CD4-positive, alpha-beta T cell treated with Interleukin-15 for 1 hour (primary cell): Measurements from ENCODE around the gene GLIPR1L2.
"Not testable (repeated sequence)": the region's sequence is repeated elsewhere in the genome, so short reads cannot be mapped to it uniquely, and the experiment has no call there.

Experiments
- DNase-seq: peaks from one replicate; pipeline ENCODE4 v3.0.0-alpha.2; 2020

GLIPR1L2 gene

DNA sequence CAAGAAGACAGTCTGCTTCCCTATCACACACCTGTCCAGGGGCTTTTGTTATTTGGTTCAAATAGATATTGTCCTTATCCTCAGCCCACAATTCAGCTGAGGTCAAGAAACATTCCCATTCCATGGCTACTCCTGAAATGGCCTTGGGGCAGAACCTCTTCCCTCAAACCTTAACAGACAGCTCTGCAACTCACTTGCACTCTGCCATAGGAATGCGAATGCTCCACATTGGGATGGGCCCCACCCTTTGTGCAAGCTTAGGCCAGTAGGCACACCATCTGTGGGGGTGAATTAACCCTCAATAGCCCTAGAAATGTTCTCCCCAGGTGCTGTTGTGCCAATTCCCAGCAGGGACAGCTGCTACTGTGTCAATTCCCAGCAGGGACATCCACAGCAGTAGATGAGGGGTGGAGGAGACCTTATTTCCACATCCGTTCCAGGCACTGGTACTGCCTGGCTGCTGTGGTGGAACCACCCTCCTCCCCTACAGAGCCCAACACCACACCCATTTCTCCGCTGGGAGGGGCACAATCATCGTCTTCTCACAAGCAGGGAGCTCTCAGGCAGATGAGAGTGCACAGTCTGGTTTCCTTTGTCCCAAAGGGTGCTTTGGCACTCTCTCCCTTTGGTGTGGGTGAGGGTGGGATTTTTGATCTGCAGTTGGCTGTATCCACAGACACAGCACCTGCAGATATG, 47.3 kb downstream of the GLIPR1L2 start:
- DNase-seq: no peak

DNA sequence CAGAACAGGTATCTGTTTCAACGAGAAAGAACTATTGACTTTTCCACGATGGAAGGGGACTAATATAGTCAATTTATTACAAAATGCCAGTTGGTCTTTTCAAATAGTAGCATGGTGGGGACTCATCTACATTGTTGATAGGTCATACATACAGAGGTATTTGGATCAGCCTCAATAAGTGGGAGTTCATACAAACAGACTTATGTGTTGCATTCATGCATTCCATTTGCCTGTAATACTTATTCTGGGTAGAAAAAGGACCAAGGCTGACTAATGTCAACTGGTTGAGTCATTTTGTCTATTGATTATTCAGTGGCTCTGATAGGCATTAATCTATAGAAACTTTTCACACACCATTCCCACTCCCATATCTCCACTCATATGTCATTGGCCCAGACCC, 48.2 kb downstream of the GLIPR1L2 start:
- no peak for DNase-seq

DNA sequence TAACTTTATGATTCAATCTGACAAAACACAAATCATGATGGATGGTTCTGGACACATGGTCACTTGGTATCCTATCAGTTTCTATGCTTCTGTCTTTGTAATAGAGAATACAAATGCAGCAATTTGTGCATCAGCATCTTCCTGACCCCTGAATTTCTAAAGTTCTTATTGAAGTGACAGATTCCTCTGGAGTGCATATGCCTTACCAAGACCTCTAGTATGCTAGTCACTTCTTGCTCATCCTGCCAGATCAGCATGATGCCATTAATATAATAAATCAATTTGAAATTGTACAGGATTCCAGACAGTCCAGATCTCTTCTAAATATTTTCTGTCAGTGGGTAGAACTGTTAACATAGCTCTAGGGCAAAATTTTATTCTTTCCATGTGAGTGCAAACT, 49.0 kb downstream of the GLIPR1L2 start:
- DNase-seq: no peak

DNA sequence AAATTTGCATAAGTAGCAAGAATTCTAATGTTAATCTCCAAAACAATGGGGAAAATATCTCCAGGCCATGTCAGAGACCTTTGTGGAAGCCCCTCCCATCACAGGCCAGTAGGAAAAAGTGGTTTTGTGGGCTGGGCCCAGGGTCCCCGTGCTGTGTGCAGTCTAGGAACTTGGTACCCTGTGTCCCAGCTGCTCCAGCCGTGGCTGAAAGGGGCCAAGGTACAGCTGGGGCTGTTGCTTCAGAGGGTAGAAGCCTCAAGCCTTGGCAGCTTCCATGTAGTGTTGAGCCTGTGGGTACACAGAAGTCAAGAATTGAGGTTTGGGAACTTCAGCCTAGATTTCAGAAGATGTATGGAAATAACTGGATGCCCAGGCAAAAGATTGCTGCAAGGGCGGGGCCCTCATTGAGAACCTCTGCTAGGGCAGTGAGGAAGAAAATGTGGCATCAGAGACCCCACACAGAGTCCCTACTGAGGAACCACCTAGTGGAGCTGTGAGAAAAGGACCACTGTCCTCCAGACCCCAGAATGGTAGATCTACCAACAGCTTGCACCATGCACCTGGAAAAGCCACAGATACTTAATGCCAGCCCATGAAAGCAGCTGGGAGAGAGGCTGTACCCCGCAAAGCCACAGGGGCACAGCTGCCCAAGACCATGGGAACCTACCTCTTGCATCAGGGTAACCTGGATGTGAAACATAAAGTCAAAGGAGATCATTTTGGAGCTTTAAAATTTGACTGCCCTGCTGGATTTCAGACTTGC, 51.0 kb downstream of the GLIPR1L2 start:
- DNase-seq: not testable (repeated sequence)

DNA sequence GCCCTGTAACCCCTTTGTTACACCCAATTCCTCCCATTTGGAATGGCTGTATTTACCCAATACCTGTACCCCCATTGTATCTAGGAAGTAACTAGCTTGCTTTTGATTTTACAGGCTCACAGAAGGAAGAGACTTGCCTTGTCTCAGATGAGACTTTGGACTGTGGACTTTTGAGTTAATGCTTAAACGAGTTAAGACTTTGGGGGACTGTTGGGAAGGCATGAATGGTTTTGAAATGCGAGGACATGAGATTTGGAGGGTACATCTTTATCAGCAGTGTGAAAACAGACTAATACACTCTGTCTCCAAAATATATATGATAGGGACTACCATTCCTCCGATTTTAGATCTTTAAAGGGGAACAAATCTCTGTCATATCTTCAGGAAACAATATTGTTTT, 51.6 kb downstream of the GLIPR1L2 start:
- not testable (repeated sequence) for DNase-seq

DNA sequence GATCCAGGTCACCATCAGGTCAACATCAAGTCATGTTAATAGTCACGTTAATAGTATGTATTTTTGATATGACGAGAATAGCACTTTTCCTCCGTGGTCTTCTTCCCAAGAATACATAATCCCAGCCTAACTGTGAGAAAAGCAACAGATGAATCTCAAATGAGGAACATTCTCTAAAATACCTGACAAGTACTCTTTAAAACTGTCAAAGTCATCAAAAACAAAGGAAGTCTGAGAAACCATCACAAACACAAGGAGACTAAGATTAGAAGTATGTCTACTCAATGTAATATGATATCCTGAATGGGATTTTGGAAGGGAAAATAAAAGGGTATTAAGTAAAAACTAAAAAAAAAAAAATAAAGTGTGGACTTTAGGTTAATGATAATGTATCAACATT, 52.8 kb downstream of the GLIPR1L2 start:
- DNase-seq: no peak

DNA sequence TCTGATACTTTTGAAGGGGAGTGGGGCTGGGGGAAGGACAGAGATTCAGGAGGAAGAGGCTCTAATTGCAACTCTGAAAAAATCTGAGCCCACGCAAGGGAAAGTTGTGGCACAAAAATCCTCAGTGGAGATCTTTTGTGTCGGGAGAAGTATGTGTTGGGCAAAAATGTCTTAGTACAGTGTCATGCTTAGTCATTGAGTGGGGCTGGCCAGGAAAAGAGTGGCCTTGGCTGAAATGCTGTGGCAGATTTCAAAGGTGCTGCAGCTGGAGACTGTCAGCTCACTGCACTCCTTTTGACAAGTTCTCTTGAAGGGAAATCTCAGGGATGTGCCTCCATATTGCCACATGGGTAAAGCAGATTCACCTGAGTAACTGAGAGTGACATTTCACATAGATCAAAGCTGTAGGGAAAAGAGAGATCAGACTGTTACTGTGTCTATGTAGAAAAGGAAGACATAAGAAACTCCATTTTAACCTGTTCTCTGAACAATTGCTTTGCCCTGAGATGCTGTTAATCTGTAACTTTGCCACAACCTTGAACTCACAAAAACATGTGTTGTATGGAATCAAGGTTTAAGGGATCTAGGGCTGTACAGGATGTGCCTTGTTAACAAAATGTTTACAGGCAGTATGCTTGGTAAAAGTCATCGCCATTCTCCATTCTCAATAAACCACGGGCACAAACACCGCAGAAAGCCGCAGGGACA, 53.7 kb downstream of the GLIPR1L2 start:
- no peak for DNase-seq

DNA sequence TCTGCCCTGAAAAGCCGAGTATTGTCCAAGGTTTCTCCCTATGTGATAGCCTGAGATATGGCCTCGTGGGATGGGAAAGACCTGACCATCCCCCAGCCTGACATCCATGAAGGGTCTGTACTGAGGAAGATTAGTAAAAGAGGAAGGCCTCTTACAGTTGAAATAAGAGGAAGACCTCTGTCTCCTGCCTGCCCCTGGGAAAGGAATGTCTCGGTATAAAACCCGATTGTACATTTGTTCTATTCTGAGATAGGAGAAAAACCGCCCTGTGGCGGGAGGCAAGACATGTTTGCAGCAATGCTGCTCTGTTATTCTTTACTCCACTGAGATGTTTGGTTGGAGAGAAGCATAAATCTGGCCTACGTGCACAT, 54.2 kb downstream of the GLIPR1L2 start:
- not testable (repeated sequence) for DNase-seq

DNA sequence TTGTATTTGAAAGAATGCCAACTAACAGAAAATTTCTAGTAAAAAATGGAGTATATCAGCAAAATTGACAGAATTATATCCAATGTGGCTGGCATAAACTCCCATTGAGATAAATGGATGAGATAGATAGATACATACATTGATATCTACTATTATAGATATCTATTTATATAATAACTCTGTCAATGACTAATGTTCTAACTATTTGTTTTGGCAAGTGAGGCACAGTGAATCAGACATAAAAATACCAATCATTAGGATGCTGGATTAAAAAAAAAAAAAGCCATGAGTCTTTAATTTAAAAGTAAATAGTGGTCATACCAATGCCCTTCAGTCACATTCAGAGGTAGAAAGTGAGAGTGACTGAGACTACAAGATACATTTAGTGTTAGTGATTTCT, 56.0 kb downstream of the GLIPR1L2 start:
- DNase-seq: no peak

DNA sequence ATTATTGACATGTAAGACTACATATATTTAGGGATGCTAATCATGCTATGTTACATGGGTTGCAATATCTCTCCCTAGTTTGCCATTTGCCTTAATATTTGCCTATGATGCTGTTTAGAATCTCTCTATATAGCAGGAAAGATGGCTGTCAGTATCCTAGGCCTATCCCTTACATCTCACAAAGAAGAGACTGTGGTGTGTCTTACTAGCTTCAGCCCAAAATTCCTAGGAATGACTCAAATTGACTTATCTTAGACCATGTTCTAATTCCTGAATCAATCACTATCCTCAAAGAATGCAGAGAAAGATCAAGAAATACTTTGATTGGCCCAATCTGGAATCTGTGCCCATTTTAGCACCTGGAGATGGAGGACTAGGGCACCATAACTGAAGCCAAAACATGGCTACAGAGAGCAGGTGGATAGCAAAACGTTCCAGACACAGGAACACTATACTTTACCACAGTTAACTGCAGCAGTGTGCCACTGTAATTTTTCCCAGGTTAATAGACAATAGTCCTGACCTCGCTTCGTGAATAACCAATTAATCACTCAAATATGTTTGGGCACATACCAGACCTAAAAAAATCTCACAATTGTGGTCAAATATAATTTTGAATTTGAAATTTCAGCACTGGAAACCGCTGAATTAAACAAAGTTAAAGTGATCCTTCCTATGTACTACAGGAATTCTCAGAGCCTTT, 57.0 kb downstream of the GLIPR1L2 start:
- no peak for DNase-seq

DNA sequence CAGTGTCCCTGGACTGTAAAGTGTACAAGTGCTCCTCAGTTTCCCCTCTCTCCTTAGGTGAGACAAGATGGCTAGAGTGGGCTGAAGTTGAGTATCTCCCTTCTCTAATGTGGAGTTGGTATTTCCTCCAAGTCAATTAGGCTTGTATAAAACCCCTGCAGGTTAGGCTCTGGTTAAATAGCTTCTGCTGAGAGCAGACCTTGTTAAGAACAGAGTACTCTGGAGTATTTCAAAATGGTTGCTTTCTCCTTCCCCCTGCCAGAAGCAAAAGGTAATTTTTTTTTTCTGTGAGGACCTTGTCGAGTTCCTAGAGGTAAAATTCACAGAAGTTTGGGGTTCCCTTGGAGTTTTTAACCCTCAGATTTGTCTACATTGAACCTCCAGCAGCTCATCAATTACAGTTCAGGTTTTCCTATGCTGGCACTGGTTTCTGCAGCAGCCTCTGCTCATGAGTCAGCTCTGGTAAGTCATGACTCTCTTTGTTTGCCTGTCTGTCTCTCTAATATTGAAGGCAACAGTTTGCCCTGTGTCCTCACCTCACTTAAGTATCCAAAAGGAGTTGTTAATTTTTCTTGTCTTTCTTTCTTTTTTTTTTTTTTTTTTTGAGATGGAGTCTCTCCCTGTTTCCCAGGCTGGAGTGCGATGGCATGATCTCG, 61.9 kb downstream of the GLIPR1L2 start:
- DNase-seq: no peak

DNA sequence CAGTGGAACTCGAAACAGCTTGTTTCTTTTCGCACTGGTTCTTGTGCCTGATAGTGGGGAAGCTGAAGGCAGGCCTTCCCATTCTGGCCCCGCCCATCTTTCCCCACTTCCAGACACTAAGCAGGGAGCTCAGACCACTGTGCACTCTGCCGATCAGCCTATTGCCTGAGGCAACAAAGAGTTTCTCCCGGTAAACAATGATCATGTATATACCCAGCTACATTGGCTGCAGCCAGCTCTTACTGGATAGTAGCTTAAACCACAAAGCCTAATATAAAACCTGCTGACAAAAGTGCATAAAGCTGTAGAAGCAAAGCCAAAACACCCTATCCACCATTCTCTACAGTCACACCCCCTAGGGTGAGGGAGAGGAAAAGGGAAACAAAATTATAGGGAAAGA, 65.0 kb downstream of the GLIPR1L2 start:
- DNase-seq: no peak

DNA sequence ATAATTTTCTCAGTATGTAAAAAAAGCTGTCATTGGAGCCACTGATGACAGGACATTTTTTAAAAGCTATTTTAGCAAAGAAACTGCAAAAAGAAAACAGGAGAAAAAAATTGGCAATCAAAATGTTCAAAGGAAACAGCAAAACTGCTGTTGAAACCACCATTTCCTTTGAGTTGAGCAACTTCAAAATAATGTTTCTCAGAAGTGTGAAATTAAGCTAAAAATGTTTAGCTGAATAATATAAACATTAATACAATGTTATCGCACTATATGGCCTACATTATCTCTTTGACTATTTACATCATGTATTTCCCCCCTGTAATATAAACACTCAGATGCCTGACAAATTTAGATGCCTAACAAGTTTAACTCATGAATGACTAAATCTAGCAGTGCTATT, 66.3 kb downstream of the GLIPR1L2 start:
- no peak for DNase-seq

DNA sequence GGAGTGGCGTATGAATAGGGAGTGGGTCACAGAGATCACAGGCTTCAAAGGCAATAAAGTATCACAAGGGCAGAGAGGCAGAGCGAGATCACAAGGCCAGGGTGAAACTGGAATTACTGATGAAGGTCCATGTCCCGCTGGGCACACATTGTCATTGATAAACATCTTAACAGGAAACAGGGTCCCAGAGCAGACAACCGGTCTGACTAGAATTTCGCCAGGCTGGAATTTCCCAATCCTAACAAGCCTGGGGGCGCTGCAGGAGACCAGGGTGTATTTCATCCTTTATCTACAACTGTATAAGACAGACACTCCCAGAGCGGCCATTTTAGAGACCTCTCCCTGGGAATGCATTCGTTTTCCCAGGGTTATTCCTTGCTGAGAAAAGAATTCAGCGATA, 67.0 kb downstream of the GLIPR1L2 start:
- DNase-seq: not testable (repeated sequence)

DNA sequence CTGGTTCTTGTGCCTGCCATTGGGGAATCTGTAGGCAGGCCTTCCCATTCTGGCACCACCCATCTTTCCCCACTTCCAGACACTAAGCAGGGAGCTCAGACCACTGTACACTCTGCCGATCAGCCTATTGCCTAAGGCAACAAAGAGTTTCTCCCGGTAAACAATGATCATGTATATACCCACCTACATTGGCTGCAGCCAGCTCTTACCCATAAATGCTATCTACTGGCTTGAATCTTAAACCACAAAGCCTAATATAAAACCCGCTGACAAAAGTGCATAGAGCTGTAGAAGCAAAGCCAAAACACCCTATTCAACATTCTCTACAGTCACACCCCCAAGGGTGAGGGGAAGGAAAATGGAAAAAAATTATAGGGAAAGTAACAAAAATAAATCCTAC, 68.9 kb downstream of the GLIPR1L2 start:
- no peak for DNase-seq

DNA sequence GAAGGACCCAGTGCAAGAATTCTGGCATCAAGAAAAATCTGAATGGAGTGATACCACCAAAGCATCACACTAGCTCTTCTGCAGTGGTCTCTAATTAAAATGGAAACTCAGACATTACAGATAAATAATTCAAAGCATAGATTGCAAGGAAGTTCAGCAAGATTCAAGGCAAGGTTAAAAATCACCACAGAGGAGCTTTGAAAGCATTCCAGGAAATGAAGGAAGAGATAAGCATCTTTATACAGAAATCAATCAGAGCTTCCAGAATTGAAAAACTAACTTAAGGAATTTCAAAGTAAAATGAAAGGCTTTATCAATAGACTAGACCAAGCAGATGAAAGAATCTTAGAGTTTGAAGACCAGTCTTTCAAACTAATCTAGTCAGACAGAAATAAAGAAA, 69.3 kb downstream of the GLIPR1L2 start:
- DNase-seq: no peak

DNA sequence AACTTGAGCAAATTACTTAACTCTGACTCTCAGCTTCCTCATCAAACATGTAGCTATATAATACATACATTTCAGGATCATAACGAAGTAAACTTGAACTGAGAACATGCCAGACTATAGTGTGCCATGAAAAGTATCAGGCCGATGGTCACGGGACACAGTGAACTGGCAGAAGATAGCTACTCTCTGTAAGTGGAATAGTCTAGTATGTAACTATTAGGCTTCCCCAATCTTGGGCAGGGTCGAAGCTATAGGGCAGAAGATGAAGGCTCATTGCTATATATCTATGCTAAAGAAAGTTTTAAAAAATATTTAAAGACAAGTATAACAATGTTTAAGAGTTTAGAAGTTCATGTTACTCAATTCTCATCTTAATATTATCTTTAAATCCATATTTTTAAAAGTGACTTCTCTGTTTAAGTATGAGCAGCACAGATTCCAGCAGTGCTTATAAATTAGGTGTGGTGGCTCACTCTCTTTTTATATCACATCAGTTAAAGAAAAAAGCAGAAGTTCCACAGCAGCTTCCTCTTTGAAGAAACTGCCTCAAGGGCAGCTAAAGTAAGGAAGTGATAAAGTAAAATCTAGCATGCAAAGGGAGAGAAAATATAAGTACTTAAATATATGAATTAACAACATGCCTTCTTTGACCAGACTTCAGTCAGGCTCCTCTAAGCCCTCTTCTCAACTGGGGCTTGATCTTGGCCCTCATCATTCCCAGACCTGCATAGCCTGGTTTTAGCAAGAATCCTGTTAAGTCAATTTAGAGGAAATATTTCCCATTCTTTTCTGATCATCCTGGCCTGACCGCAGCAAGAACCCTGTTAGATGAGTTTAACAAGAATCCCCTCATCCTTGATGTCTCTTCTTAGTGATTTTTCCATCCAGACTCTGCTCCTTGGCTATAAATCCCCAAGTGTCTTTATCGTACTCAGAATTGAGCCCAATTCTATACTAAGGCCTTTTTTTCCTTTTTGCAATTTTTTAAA, 81.3 kb downstream of the GLIPR1L2 start:
- no peak for DNase-seq

DNA sequence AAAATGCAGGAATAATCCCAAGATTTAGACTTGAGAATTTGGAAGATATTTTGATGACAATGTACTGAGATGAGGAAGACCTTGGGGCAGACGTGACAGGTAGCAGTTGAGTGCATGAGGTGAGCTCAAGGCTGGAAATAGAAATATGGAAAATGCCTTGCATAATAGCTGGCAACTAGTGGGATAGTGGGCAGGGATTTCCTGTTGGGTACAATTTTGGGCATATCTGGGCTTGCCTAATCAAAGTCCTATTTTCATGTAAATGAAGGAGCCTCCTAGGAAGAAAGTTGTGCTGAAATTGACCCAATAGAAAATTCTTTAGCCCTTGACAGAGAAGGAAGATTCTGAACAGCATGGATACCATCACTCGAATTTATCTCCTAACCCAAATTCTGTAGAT, 83.2 kb downstream of the GLIPR1L2 start:
- DNase-seq: no peak

DNA sequence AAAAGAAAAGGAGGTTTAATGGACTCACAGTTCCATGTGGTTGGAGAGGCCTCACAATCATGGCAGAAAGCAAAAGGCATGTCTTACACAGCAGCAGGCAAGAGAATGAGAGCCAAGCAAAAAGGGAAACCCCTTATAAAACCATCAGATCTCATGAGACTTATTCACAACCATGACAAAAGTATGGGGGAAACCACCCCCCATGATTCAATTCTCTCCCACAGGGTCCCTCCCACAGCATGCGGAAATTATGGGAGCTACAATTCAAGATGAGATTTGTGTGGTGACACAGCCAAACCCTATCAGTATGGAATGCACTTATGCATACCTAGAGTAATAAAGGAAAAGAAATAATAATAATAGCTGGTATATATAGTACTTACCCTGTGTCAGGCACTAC, 85.2 kb downstream of the GLIPR1L2 start:
- no peak for DNase-seq

DNA sequence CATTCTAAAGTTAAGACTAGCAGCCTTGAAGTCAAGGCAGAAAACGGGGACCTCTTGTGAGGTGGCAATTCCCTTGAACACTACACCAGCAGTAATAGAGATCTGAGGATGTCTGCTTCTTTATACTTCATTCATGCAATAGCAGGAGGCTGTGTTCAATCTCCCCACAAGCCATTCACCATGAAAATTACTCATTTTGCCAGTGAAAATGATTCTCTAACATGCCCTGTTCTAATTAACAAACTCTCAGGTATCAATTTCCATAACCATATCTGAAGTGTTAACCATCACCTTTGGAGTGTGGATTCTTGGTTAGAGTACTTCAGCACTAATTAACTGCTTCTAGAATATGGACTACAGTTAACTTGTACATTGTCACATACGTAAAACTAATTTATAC, 86.2 kb downstream of the GLIPR1L2 start:
- DNase-seq: no peak

DNA sequence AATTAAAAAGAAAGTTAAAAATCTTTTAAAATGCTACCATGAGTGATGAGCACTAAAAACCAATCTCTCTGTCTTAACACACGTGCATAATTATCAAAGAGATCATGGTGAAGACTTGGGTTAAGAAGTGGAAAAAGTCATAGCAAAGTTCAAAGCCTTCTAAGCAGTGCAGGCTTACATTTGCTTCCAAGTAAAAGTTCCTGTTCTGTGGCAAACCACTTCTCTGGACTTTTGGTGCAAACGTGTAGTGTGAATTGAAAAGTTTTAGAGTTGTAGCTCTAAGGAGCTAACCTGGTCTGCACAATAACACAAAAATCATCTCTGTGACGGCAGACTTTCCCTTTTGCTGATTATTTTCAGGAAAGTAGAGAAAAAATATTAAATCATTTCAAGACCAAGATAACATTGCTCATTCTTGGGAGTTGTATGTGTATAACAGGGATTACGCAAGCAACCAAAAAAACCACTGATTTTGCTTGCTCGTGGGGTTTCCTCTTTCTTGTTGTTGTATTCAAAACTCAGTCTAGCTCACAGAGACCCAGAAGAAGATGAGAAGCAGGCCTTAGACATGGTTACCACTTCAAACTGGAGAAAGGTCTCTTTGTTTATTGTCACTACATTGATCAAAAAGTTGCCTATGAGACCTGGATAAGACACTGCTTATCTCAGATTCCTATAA, 87.4 kb downstream of the GLIPR1L2 start:
- DNase-seq: peak; percentile 58
